ENCODE data around the gene HOXA2.
A peak's percentile ranks its signal among the peaks of the same experiment; 100 is the strongest.

HOXA2 gene

DNA sequence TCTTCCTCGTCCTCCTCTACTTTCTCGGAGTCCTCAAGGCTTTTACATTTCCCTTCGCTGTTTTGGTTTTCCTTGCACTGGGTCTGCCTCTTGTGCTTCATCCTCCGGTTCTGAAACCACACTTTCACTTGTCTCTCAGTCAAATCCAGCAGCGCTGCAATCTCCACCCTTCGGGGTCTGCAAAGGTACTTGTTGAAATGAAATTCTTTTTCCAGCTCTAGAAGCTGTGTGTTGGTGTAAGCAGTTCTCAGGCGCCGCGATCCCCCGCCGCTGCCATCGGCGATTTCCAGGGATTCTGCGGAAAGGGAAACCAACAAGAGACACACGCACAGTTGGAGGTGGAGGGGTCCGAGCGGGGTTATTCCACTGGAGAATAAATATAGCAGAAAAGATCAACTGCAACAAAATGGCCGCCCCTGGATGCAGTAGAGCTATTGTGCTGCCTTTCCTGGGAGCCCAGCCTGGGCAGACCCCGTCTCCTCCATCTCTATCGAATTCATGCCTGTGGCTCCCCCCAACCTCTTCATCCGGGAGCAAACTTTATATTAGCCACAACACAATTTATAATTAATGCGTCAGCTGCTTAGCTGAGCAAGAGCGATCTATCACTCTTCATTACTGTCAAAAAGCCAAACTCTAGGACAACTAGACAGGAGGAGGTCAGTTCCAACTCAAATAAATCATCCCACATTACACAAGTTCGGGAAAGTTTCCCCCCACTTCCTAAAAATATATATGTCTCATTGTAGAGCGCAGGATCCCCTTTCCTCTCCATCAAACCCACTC, 1.1 kb downstream of the HOXA2 start:
- Histone ChIP-seq H3K4me2 (ENCODE audit: low read length) (peak overlapping the region; percentile 21), H3K9ac (ENCODE audit: low read length) (no peak overlapping the region), H3K79me1 (ENCODE audit: low read length) (no peaks in the 10 kb centered on the region), H2BK15ac (replicated peaks; ENCODE audit: low read depth) (no peak overlapping the region), H2BK120ac (ENCODE audit: low read depth, low read length) (no peak overlapping the region), H4K8ac (ENCODE audit: low read depth, low read length) (no peak overlapping the region), H3K27me3 (ENCODE audit: insufficient read depth, low read length, poor library complexity) (peaks cover 93% of the 10 kb centered on the region), H3K27ac (ENCODE audit: low read depth, low read length) (no peak overlapping the region), H2AK5ac (ENCODE audit: low read length) (no peak overlapping the region), H3K23ac (ENCODE audit: low read length) (no peak overlapping the region), H3K18ac (ENCODE audit: low read length) (no peak overlapping the region), H4K5ac (ENCODE audit: low read length) (no peak overlapping the region), H2BK5ac (ENCODE audit: low read length) (no peak overlapping the region), H3K4me1 (ENCODE audit: control insufficient read depth, low read depth, low read length) (no peaks in the 10 kb centered on the region), H3K56ac (ENCODE audit: low read length) (no peak overlapping the region), H3K4me3 (ENCODE audit: low read length) (no peak overlapping the region), H3K4ac (ENCODE audit: low read depth, low read length) (no peak overlapping the region), H3K79me2 (ENCODE audit: control insufficient read depth, insufficient read depth, low read length) (no peaks in the 10 kb centered on the region), H3K36me3 (ENCODE audit: control insufficient read depth, insufficient read depth, low read length) (no peaks in the 10 kb centered on the region)
- no CpG with 5 or more reads among the region's 25 CpGs for WGBS (ENCODE audit: extremely low coverage, insufficient coverage, low lambda C conversion rate)
- DNase-seq, result no peak

- H3K4me3 ChIP-seq (ENCODE audit: low read length), result no peak overlapping the region
- H3K9ac ChIP-seq (ENCODE audit: low read length), result no peak overlapping the region
- WGBS (ENCODE audit: extremely low coverage, insufficient coverage, low lambda C conversion rate), result no CpG with 5 or more reads among the region's 8 CpGs
Measured at GRCh38 chr7:27100694-27101170, 1.8 kb downstream of the HOXA2 start.

DNA sequence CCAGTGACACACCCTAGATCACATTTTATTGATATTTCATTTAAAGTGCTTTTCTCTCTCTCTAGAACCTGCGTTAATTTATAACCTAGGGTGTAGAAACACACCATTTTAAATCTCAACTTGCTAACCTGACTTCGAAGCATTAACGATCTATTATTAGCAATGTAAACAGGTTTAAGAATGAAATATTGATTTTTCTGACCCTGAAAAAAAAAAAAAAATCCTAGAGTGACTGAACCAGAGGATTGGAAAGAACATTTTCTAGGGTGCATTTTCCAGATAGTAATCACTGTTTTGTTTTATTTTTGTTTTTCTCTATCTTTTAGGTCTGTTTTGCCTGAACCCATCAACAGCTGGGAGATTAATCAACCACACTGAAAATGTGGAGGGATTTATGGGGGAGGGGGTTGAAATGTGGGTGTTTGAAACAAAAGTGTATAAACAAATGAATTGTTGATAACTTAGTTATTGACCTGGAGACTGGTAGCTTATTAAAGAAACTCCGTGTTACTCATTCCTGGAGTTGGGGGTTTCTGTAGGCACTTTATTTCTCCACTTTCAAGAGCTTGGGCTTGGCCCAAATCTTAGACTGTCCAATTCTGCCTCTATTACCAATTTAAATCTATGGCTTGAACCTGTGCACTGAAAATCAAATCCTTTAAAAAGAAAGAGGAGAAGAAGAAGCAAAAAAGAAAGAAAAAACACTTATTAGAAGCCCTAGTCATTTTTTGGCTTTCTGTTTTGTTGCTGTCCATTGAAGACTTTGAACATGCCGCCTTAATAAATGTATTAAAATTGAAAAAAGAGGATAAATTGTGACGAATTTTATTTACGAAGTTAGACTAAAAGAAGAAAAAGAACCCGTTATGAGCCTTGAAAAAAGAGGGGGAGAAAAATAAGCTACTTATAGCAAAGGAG, 2.8 kb downstream of the HOXA2 start:
- no peak overlapping the region for H2BK15ac ChIP-seq (replicated peaks; ENCODE audit: low read depth)
- no peak for DNase-seq
- H3K56ac ChIP-seq (ENCODE audit: low read length), result no peak overlapping the region
- no peak overlapping the region for H4K8ac ChIP-seq (ENCODE audit: low read depth, low read length)
- H4K5ac ChIP-seq (ENCODE audit: low read length), result no peak overlapping the region
- no peak overlapping the region for H3K4me3 ChIP-seq (ENCODE audit: low read length)
- H2BK5ac ChIP-seq (ENCODE audit: low read length), result no peak overlapping the region
- H2AK5ac ChIP-seq (ENCODE audit: low read length), result no peak overlapping the region
- H3K18ac ChIP-seq (ENCODE audit: low read length), result no peak overlapping the region
- H3K23ac ChIP-seq (ENCODE audit: low read length), result no peak overlapping the region
- no CpG with 5 or more reads among the region's 8 CpGs for WGBS (ENCODE audit: extremely low coverage, insufficient coverage, low lambda C conversion rate)
- no peaks in the 10 kb centered on the region for H3K4me1 ChIP-seq (ENCODE audit: control insufficient read depth, low read depth, low read length)
- H3K9ac ChIP-seq (ENCODE audit: low read length), result no peak overlapping the region
- no peaks in the 10 kb centered on the region for H3K79me2 ChIP-seq (ENCODE audit: control insufficient read depth, insufficient read depth, low read length)
- H2BK120ac ChIP-seq (ENCODE audit: low read depth, low read length), result no peak overlapping the region
- no peak overlapping the region for H3K27ac ChIP-seq (ENCODE audit: low read depth, low read length)
- H3K4ac ChIP-seq (ENCODE audit: low read depth, low read length), result no peak overlapping the region
- no peaks in the 10 kb centered on the region for H3K36me3 ChIP-seq (ENCODE audit: control insufficient read depth, insufficient read depth, low read length)
- no peaks in the 10 kb centered on the region for H3K79me1 ChIP-seq (ENCODE audit: low read length)
- peaks cover 89% of the 10 kb centered on the region for H3K27me3 ChIP-seq (ENCODE audit: insufficient read depth, low read length, poor library complexity)
- no peak overlapping the region for H3K4me2 ChIP-seq (ENCODE audit: low read length)

More at GRCh38 chr7:27100694-27101170, 1.8 kb downstream of the HOXA2 start:
- H3K4ac ChIP-seq (ENCODE audit: low read depth, low read length), result no peak overlapping the region
- no peaks in the 10 kb centered on the region for H3K79me2 ChIP-seq (ENCODE audit: control insufficient read depth, insufficient read depth, low read length)
- H3K79me1 ChIP-seq (ENCODE audit: low read length), result no peaks in the 10 kb centered on the region
- no peak overlapping the region for H3K56ac ChIP-seq (ENCODE audit: low read length)
- H3K23ac ChIP-seq (ENCODE audit: low read length), result no peak overlapping the region
- peaks cover 88% of the 10 kb centered on the region for H3K27me3 ChIP-seq (ENCODE audit: insufficient read depth, low read length, poor library complexity)
- no peaks in the 10 kb centered on the region for H3K4me1 ChIP-seq (ENCODE audit: control insufficient read depth, low read depth, low read length)
- H2AK5ac ChIP-seq (ENCODE audit: low read length), result no peak overlapping the region
- no peak overlapping the region for H3K27ac ChIP-seq (ENCODE audit: low read depth, low read length)
- H3K18ac ChIP-seq (ENCODE audit: low read length), result no peak overlapping the region
- peak overlapping the region; percentile 21 for H3K4me2 ChIP-seq (ENCODE audit: low read length)
- H2BK15ac ChIP-seq (replicated peaks; ENCODE audit: low read depth), result no peak overlapping the region
- H4K8ac ChIP-seq (ENCODE audit: low read depth, low read length), result no peak overlapping the region
- no peak overlapping the region for H2BK120ac ChIP-seq (ENCODE audit: low read depth, low read length)
- no peaks in the 10 kb centered on the region for H3K36me3 ChIP-seq (ENCODE audit: control insufficient read depth, insufficient read depth, low read length)
- peak; percentile 63 for DNase-seq
- H2BK5ac ChIP-seq (ENCODE audit: low read length), result no peak overlapping the region
- H4K5ac ChIP-seq (ENCODE audit: low read length), result no peak overlapping the region

DNA sequence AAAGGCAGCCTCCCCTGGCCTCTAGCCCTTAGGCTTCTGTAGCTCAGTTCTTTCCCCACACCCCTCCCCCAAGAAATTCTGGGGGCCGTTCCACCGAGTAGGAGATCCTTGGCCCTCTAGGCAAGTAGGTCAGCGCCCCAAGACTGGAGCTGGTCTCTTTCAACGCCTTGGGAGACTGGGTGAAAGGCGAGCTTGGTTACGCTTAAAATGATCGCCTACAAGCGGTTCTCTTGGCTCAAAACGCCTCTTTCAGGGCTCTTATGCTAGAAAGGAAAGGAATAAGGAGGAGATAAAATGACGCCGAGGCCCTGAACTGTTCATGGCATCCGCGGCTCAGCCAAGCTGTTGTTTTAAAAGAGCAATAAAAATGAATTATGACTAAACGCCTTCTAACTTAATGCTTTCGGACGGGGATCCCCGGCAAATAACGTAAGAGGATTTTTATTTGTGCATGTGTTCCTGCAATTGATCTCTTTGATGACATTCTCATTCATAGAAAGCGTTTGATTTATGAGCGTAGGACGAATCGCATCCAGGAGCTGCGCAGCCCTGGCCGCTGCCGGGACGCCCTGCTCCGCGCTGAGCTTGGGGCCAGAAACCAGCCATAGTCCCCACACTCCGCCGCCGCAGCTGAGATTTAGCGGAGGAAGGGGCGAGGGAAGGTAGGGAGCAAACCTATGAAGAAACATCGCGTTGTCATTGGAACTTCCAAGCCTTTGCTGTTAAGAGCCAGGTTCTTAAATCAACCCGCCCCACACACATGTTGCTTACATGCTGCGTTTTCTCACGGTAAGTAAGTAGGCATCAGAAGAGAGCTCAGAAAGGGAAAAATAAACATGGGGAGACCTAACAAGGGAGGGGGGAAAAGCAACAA, 3.7 kb downstream of the HOXA2 start:
- no peaks in the 10 kb centered on the region for H3K36me3 ChIP-seq (ENCODE audit: control insufficient read depth, insufficient read depth, low read length)
- H3K4me1 ChIP-seq (ENCODE audit: control insufficient read depth, low read depth, low read length), result peaks cover 3% of the 10 kb centered on the region
- H3K4ac ChIP-seq (ENCODE audit: low read depth, low read length), result no peak overlapping the region
- no peaks in the 10 kb centered on the region for H3K79me1 ChIP-seq (ENCODE audit: low read length)
- peak; percentile 71 for DNase-seq
- no peak overlapping the region for H3K4me3 ChIP-seq (ENCODE audit: low read length)
- no peak overlapping the region for H4K5ac ChIP-seq (ENCODE audit: low read length)
- H2AK5ac ChIP-seq (ENCODE audit: low read length), result no peak overlapping the region
- H3K18ac ChIP-seq (ENCODE audit: low read length), result no peak overlapping the region
- H3K4me2 ChIP-seq (ENCODE audit: low read length), result peak overlapping the region; percentile 20
- no peak overlapping the region for H3K56ac ChIP-seq (ENCODE audit: low read length)
- H3K27me3 ChIP-seq (ENCODE audit: insufficient read depth, low read length, poor library complexity), result peaks cover 85% of the 10 kb centered on the region
- H3K79me2 ChIP-seq (ENCODE audit: control insufficient read depth, insufficient read depth, low read length), result no peaks in the 10 kb centered on the region
- H2BK5ac ChIP-seq (ENCODE audit: low read length), result no peak overlapping the region
- no peak overlapping the region for H3K9ac ChIP-seq (ENCODE audit: low read length)
- H3K27ac ChIP-seq (ENCODE audit: low read depth, low read length), result no peak overlapping the region
- no peak overlapping the region for H4K8ac ChIP-seq (ENCODE audit: low read depth, low read length)
- H2BK120ac ChIP-seq (ENCODE audit: low read depth, low read length), result no peak overlapping the region
- H2BK15ac ChIP-seq (replicated peaks; ENCODE audit: low read depth), result no peak overlapping the region
- no CpG with 5 or more reads among the region's 38 CpGs for WGBS (ENCODE audit: extremely low coverage, insufficient coverage, low lambda C conversion rate)
- H3K23ac ChIP-seq (ENCODE audit: low read length), result no peak overlapping the region

DNA sequence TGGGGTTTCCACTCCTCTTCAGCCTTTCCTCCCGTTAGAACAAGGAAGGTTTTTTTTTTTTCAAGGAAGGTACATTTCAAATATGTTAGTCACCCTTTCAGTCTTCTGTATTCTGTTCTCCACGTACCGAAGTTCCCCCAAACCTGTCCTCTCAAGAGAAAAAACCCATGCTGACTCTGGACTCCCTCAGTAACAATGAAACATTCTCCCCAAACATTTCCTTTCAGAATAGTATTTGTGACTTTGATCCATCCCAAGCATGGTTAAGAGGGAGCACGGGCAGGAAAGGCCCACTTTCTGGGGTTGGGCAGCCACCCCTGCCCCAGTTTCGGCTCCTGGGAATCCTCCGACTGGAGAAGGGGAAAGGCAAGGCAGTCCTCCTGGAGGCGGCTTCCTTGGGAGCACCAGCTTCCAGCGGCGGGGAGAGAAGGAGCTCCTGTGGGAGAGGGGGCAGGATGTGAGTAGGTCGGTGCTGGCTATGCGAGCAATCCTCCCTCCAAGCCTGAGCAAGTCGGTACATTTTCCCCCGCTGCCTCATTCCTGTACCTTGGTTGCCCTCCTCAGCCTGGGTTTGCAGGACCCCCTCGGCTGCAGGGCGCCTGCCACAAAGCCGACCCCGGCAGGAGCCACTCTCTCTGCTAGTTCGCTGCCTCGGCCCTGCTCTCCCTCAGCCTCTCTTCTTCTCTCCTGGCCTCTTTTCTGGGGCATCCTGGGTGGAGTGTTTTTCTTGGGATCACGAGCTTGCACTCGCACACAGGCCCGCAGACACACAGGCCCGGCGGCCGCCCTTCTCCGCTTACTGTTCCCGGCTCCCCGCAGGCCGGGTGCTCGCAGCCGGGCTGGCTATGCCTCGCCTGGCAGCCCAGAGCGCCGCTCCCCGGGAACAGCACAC, 4.6 kb downstream of the HOXA2 start:
- WGBS (ENCODE audit: extremely low coverage, insufficient coverage, low lambda C conversion rate), result no CpG with 5 or more reads among the region's 35 CpGs
- Histone ChIP-seq H3K27me3 (ENCODE audit: insufficient read depth, low read length, poor library complexity) (peaks cover 80% of the 10 kb centered on the region), H3K4me3 (ENCODE audit: low read length) (no peak overlapping the region), H3K9ac (ENCODE audit: low read length) (no peak overlapping the region), H2AK5ac (ENCODE audit: low read length) (no peak overlapping the region), H3K79me2 (ENCODE audit: control insufficient read depth, insufficient read depth, low read length) (no peaks in the 10 kb centered on the region), H3K4ac (ENCODE audit: low read depth, low read length) (no peak overlapping the region), H3K79me1 (ENCODE audit: low read length) (no peaks in the 10 kb centered on the region), H3K18ac (ENCODE audit: low read length) (no peak overlapping the region), H2BK5ac (ENCODE audit: low read length) (no peak overlapping the region), H3K36me3 (ENCODE audit: control insufficient read depth, insufficient read depth, low read length) (no peaks in the 10 kb centered on the region), H3K56ac (ENCODE audit: low read length) (peak overlapping the region; percentile 47), H2BK120ac (ENCODE audit: low read depth, low read length) (no peak overlapping the region), H4K8ac (ENCODE audit: low read depth, low read length) (no peak overlapping the region), H4K5ac (ENCODE audit: low read length) (no peak overlapping the region), H3K4me1 (ENCODE audit: control insufficient read depth, low read depth, low read length) (peaks cover 3% of the 10 kb centered on the region), H3K27ac (ENCODE audit: low read depth, low read length) (no peak overlapping the region), H3K4me2 (ENCODE audit: low read length) (peak overlapping the region; percentile 20), H2BK15ac (replicated peaks; ENCODE audit: low read depth) (no peak overlapping the region), H3K23ac (ENCODE audit: low read length) (no peak overlapping the region)
- peak; percentile 59 for DNase-seq

Measured in mesendoderm (in vitro differentiated cells).